Chondrocyte (in vitro differentiated cells): ENCODE measurements around the gene MRPL33. TPM values are rescaled to one million over a fixed set of nuclear protein-coding genes. Genes with fewer than 3 reads are reported as not detected.

Experiments
- DNase-seq: peaks from one replicate; pipeline ENCODE4 v3.0.0; 2021; ENCODE audit warnings: mixed read lengths, low spot score
- H3K27ac Mint-ChIP-seq: one replicate; pipeline ENCODE4 v1.8.0; 2021; ENCODE audit warnings: mild to moderate bottlenecking, moderate library complexity, mixed read lengths; ENCODE audit not compliant: unreplicated experiment
- H3K27me3 Mint-ChIP-seq: 2 replicates; pipeline ENCODE4 v1.8.0; 2021; ENCODE audit warnings: low read depth, mixed read lengths
- H3K36me3 Mint-ChIP-seq: 2 replicates; pipeline ENCODE4 v1.8.0; 2021; ENCODE audit warnings: low read depth, mixed read lengths
- H3K4me1 Mint-ChIP-seq: 2 replicates; pipeline ENCODE4 v1.8.0; 2021; ENCODE audit warnings: low read depth, mild to moderate bottlenecking, mixed read lengths
- H3K4me3 Mint-ChIP-seq: one replicate; pipeline ENCODE4 v1.8.0; 2021; ENCODE audit warnings: mild to moderate bottlenecking, moderate library complexity, mixed read lengths; ENCODE audit not compliant: unreplicated experiment
- H3K9me3 Mint-ChIP-seq: 2 replicates; pipeline ENCODE4 v1.8.0; 2021; ENCODE audit warnings: low read depth, mixed read lengths
- total RNA-seq: library from RNA; stranded (reverse); gene quantifications from 3 replicates; pipeline ENCODE4 v1.2.1, GENCODE V29; 2021
- TF ChIP-seq, protein P1 (sequence below): fragments of 200-600 bp; sonication (generic); IDR thresholded peaks from 2 replicates; pipeline ENCODE4 v1.5.0; 2021; ENCODE audit warnings: antibody characterized with exemption, mild to moderate bottlenecking, moderate library complexity

The MRPL33 gene
- total RNA-seq, 1 donor from 2014 or later, result 59.9 TPM

- H3K4me1 Mint-ChIP-seq, result peaks cover 40% of the 10 kb centered on the region
- DNase-seq, result no peak
- no peaks in the 10 kb centered on the region for H3K27me3 Mint-ChIP-seq
- H3K27ac Mint-ChIP-seq, result no peak overlapping the region
- H3K4me3 Mint-ChIP-seq, result no peak overlapping the region
- no peaks in the 10 kb centered on the region for H3K9me3 Mint-ChIP-seq
- TF ChIP-seq, protein P1, sequence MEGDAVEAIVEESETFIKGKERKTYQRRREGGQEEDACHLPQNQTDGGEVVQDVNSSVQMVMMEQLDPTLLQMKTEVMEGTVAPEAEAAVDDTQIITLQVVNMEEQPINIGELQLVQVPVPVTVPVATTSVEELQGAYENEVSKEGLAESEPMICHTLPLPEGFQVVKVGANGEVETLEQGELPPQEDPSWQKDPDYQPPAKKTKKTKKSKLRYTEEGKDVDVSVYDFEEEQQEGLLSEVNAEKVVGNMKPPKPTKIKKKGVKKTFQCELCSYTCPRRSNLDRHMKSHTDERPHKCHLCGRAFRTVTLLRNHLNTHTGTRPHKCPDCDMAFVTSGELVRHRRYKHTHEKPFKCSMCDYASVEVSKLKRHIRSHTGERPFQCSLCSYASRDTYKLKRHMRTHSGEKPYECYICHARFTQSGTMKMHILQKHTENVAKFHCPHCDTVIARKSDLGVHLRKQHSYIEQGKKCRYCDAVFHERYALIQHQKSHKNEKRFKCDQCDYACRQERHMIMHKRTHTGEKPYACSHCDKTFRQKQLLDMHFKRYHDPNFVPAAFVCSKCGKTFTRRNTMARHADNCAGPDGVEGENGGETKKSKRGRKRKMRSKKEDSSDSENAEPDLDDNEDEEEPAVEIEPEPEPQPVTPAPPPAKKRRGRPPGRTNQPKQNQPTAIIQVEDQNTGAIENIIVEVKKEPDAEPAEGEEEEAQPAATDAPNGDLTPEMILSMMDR, result no peak
- no peaks in the 10 kb centered on the region for H3K36me3 Mint-ChIP-seq
Observed at GRCh38 chr2:27808984-27809383, 37.5 kb downstream of the MRPL33 start.

DNA sequence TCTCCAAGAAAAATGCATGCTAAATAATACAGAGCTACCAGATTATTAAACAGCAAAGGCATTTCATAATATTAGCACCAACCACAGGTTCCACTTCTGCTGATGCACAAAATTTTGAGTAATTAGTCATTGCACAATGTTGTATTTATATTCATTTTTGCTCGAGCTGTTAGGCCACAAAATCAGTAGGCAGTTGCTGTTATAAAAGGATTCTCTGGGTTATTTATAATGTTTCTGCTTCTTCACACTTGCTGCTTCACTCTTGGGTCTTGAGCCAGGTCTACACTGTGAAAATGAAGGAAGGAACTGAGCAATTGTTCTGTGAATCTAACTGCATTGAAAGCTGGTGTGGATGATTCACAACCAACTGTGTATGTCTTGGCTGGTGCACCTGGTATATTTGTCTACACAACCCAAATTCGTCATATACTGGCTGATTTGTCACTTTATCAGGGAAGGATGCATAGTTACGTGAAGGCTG, 38.3 kb downstream of the MRPL33 start:
- Mint-ChIP-seq H3K27me3 (no peaks in the 10 kb centered on the region), H3K4me1 (peaks cover 38% of the 10 kb centered on the region), H3K36me3 (no peaks in the 10 kb centered on the region), H3K4me3 (no peak overlapping the region), H3K27ac (peak overlapping the region; percentile 30), H3K9me3 (no peaks in the 10 kb centered on the region)
- TF ChIP-seq, protein P1, result no peak
- DNase-seq, result no peak

- Mint-ChIP-seq H3K36me3 (no peaks in the 10 kb centered on the region), H3K4me1 (peaks cover 33% of the 10 kb centered on the region), H3K27ac (peak overlapping the region; percentile 6), H3K9me3 (no peaks in the 10 kb centered on the region), H3K27me3 (no peaks in the 10 kb centered on the region), H3K4me3 (no peak overlapping the region)
- TF ChIP-seq, protein P1, result no peak
- DNase-seq, result no peak
Observed at GRCh38 chr2:27810455-27810854, 38.9 kb downstream of the MRPL33 start.

GRCh38 chr2:27811768-27812167, 40.2 kb downstream of the MRPL33 start:
- Mint-ChIP-seq H3K36me3 (no peaks in the 10 kb centered on the region), H3K4me3 (no peak overlapping the region), H3K27me3 (no peaks in the 10 kb centered on the region), H3K9me3 (no peaks in the 10 kb centered on the region), H3K4me1 (peaks cover 33% of the 10 kb centered on the region), H3K27ac (no peak overlapping the region)
- DNase-seq, result no peak
- TF ChIP-seq, protein P1, result no peak

- Mint-ChIP-seq H3K27ac (no peak overlapping the region), H3K27me3 (no peaks in the 10 kb centered on the region), H3K4me1 (peaks cover 18% of the 10 kb centered on the region), H3K4me3 (no peak overlapping the region), H3K9me3 (no peaks in the 10 kb centered on the region), H3K36me3 (no peaks in the 10 kb centered on the region)
- DNase-seq, result no peak
- TF ChIP-seq, protein P1, result no peak
Observed at GRCh38 chr2:27814758-27815157, 43.2 kb downstream of the MRPL33 start.
